Measurements from ENCODE around the gene PEX11B.
"Not testable (repeated sequence)": the region's sequence is repeated elsewhere in the genome, so short reads cannot be mapped to it uniquely, and the experiment has no call there.

PEX11B gene

DNA sequence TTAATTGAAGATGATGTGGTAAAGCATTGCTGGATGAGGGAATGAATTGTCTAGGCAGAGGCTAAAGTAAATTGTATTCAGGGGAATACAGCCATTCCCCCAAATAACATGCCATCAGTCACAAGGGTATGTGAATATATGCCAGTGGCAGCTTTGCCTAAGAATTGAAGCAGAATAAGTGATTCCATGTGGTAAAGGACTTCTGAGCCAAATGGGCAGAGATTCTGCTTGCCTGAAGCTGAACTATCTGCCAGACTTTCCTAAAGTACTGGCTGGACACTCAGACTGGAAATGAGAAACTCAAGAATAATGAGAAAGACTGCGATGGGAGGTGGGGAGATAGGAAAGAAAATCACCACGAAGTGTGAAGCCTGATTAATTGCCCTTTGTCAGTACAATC, 36.9 kb upstream of the PEX11B start:
- in situ Hi-C loops (cut with MboI; ENCODE audit: low sequenced_read_pairs), result no loop called here

GRCh38 chr1:145953861-145954260, 35.3 kb upstream of the PEX11B start:
- in situ Hi-C loops (cut with MboI; ENCODE audit: low sequenced_read_pairs), result no loop called here

- in situ Hi-C loops (cut with MboI; ENCODE audit: low sequenced_read_pairs), result no loop called here
These were observed 34.4 kb upstream of the PEX11B start for GRCh38 chr1:145952903-145953302.

- in situ Hi-C loops (cut with MboI; ENCODE audit: low sequenced_read_pairs), result no loop called here
These were observed 33.0 kb upstream of the PEX11B start for GRCh38 chr1:145951526-145951925.

- in situ Hi-C loops (cut with MboI; ENCODE audit: low sequenced_read_pairs), result no loop called here
These were observed 30.7 kb upstream of the PEX11B start for GRCh38 chr1:145949219-145949618.

- in situ Hi-C loops (cut with MboI; ENCODE audit: low sequenced_read_pairs), result no loop called here
These were observed 29.0 kb upstream of the PEX11B start for GRCh38 chr1:145947551-145947950.

GRCh38 chr1:145946477-145946986, 28.0 kb upstream of the PEX11B start:
- in situ Hi-C loops (cut with MboI; ENCODE audit: low sequenced_read_pairs), result no loop called here

GRCh38 chr1:145944532-145944931, 26.0 kb upstream of the PEX11B start:
- in situ Hi-C loops (cut with MboI; ENCODE audit: low sequenced_read_pairs), result no loop called here

GRCh38 chr1:145942871-145943270, 24.4 kb upstream of the PEX11B start:
- in situ Hi-C loops (cut with MboI; ENCODE audit: low sequenced_read_pairs), result no loop called here

- in situ Hi-C loops (cut with MboI; ENCODE audit: low sequenced_read_pairs), result no loop called here
These were observed 23.9 kb upstream of the PEX11B start for GRCh38 chr1:145942405-145942804.

DNA sequence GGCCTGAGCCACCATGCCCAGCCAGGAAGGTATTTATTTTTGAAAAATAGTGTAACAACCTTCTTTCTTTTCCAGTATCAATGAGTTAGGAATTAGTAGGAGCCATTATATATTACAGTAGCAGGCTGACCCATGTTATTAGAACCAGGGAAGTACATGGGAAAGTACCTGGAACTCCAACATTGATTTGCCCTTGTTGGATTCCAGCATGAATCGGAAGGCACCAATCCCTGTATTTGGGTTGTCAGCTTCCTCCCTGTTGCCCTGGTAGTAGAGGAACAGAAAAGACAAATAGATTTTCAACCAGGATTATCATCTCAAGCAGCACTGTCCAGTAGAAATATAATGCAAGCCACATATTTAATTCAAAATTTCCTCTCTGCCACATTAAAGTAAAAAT, 18.9 kb upstream of the PEX11B start:
- in situ Hi-C loops (cut with MboI; ENCODE audit: low sequenced_read_pairs), result no loop called here

- in situ Hi-C loops (cut with MboI; ENCODE audit: low sequenced_read_pairs), result no loop called here
These were observed 17.7 kb upstream of the PEX11B start for GRCh38 chr1:145936247-145936646.

DNA sequence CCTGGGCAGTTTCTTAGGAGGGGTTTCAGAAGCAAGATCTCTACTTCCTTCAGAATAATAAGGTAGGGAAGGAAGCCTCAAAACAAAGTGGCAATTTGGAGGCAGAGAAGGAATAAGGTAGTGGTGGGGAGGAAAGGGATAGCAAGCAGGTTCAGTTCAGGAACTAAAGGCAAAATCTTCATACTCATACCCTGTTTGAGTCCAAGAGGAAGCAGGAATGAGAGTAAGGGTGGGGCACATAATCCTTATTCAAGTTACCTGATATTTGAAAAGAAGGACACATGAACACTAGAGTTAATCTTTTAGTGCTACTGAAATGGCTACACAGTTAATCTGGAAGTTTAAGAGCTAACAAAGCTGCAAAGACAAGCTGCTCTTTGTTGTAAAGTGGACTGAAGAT, 17.2 kb upstream of the PEX11B start:
- in situ Hi-C loops (cut with MboI; ENCODE audit: low sequenced_read_pairs), result no loop called here

DNA sequence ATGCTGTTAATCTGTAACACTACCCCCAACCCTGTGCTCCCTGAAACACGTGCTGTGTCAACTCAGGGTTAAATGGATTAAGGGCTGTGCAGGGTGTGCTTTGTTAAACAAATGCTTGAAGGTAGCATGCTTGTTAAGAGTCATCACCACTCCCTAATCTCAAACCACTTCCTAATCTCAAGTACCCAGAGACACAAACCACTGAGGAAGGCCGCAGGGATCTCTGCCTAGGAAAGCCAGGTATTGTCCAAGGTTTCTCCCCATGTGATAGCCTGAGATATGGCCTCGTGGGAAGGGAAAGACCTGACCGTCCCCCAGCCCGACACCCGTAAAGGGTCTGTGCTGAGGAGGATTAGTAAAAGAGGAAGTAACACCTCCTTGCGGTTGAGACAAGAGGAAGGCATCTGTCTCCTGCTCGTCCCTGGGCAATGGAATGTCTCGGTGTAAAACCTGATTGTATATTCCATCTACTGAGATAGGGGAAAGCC, 14.0 kb upstream of the PEX11B start:
- in situ Hi-C loops (cut with MboI; ENCODE audit: low sequenced_read_pairs), result not testable (repeated sequence)

- in situ Hi-C loops (cut with MboI; ENCODE audit: low sequenced_read_pairs), result no loop called here
These were observed 9.6 kb upstream of the PEX11B start for GRCh38 chr1:145927916-145928643.

DNA sequence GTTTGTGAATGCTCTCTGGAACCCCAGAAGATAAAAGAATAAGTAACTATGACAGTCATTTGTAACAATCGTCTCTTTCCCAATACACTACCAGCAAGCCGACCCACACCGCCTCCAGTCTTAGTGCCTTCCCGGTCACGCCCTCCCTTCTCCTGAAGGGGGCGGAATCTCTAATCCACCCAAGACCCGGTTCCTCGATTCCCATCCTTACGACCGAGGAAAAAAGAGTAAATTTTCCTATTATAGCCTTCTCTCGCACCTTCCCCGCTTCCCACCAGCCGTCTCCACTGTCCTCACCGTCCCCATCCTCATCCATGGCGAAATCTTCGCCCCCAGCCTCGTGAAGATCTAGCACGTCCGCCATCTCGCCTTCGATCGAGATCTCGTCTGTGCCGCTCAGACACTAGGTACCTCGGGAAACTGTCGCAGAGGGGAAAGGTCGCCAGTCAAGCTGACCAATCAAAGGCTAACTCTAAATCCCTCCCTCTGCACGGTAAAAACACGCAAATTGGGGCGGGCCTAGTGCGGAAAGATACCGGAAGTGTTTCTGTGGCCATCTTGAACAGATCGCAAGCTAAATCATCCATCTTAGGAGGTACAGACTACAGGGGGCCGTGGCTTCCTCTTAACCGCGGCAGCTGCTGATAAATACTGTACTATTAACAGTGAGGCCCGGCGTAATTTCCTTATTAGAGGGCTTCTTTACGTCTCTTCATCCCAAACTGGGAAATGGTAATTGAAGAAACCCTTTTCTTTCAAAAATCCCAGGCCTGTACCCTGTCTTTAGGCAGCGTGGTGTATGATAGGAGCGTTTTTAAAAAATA, 8.8 kb upstream of the PEX11B start, which contains the start of gene RBM8A:
TSS of gene RBM8A (minus strand) at position 422 of the 824 bp plus-strand sequence. CDS start at position 364, 58 bp downstream.
- in situ Hi-C loops (cut with MboI; ENCODE audit: low sequenced_read_pairs), result no loop called here

DNA sequence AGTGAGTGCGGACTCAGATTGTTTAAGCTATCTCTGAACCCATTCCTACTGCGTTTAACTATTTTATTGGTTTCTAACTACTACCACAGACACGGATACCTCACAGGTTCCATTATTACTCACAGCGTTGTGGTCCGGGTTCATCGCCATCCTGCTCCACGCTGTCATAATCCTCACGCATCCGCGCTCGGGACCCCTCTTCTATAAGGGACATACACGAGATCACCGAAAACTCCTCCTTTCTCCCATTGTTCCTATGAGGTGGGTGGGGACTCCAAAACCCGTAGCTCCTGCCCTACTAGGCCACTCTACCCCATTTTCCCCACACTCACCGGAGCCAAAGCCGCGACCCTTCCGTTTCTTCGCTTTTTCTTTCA, 8.2 kb upstream of the PEX11B start:
- in situ Hi-C loops (cut with MboI; ENCODE audit: low sequenced_read_pairs), result no loop called here

GRCh38 chr1:145922266-145922665, 3.7 kb upstream of the PEX11B start:
- in situ Hi-C loops (cut with MboI; ENCODE audit: low sequenced_read_pairs), result no loop called here

GRCh38 chr1:145920297-145920696, 1.8 kb upstream of the PEX11B start:
- in situ Hi-C loops (cut with MboI; ENCODE audit: low sequenced_read_pairs), result not testable (repeated sequence)

DNA sequence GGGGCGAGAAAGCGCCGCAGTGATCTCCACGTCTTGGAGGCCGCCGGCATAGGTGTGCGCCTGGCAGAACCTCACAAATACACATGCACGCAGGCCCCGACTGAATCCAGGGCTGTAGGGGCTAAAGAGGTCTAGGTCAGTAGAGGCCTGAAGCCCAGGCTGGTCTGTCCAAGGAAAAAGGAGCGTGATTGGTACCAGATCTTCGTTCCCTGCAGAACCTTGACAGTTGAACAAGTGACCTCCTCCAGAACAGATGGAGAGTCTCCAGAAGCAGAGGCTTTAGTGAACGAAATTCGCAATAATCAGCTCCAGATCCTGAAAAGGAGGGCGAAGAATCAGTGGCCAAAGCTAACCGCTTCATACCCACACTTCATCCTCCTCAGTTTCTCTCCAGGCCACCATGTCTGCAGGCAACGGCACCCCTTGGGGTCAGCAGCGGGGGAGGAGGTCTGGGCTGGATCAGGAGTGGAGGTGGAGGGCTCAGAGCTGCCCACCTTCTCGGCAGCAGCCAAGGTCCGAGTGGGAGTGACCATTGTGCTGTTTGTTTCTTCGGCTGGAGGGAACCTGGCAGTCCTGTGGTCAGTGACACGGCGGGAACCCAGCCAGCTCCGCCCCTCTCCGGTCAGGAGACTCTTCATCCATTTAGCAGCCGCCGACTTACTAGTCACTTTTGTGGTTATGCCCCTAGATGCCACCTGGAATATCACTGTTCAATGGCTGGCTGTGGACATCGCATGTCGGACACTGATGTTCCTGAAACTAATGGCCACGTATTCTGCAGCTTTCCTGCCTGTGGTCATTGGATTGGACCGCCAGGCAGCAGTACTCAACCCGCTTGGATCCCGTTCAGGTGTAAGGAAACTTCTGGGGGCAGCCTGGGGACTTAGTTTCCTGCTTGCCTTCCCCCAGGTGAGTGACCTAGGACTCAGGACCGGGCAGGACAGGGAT, 749 bp upstream of the PEX11B start:
- in situ Hi-C loops (cut with MboI; ENCODE audit: low sequenced_read_pairs), result loop anchor here (10.0 kb wide), 1 partner anchor 46 kb away; the partner anchor contains the start of genes ANKRD34A and POLR3GL

Data from HL-60/S4 treated with retinoic acid at 250 ng/mL for 4 days and 3 days (cell line).